IMR-90 (cell line): ENCODE measurements around the gene CTCF. TPM values are rescaled to one million over a fixed set of nuclear protein-coding genes. Genes with fewer than 3 reads are reported as not detected.
A peak's percentile ranks its signal among the peaks of the same experiment; 100 is the strongest.

Experiments
- ATAC-seq: fragments of 200-7000 bp; cut with Tn5 transposase; 2 replicates; pipeline ENCODE4 v1.9.1; 2020; ENCODE audit warnings: low read depth, mild to moderate bottlenecking, moderate library complexity
- BruUV-seq: library from RNA; stranded (reverse); fragments of 400-500 nt; replicated peaks from 2 replicates; lab custom pipeline; 2021; lab: Mats Ljungman, UMichigan
- CTCF ChIA-PET: fragments of 300-600 bp; formaldehyde crosslinking; extraction: SDS; loops from one replicate; lab custom pipeline; 2021; ENCODE audit warnings: antibody characterized with exemption; lab: Yijun Ruan, JAX
- POLR2A ChIA-PET: fragments of 300-600 bp; sonication (Branson Sonifier 250); formaldehyde crosslinking; loops from one replicate; lab custom pipeline; 2022; ENCODE audit warnings: antibody characterized with exemption; ENCODE audit not compliant: unreplicated experiment; lab: Charles Lee
- DNase-seq: peaks from one replicate; pipeline ENCODE4 v3.0.0; 2013
- H2AFZ ChIP-seq: replicated peaks from 2 replicates; pipeline ENCODE3; 2013; ENCODE audit warnings: low read length, mild to moderate bottlenecking; ENCODE audit not compliant: poor library complexity
- H2AK5ac ChIP-seq: 2 replicates; pipeline ENCODE4 v1.6.1; 2013; ENCODE audit warnings: low read depth, low read length, inconsistent platforms
- H2AK9ac ChIP-seq: replicated peaks from 2 replicates; pipeline ENCODE3; 2013; ENCODE audit warnings: mild to moderate bottlenecking, low read depth, low read length, moderate library complexity; ENCODE audit not compliant: poor library complexity
- H2BK120ac ChIP-seq: 2 replicates; pipeline ENCODE4 v1.6.1; 2013; ENCODE audit warnings: low read depth, low read length, inconsistent platforms
- H2BK15ac ChIP-seq: 3 replicates; pipeline ENCODE4 v1.6.1; 2013; ENCODE audit warnings: low read depth, low read length, inconsistent platforms
- H2BK20ac ChIP-seq: 2 replicates; pipeline ENCODE4 v1.6.1; 2013; ENCODE audit warnings: low read depth, mild to moderate bottlenecking, inconsistent platforms, low read length, moderate library complexity
- H2BK5ac ChIP-seq: 2 replicates; pipeline ENCODE4 v1.6.1; 2013; ENCODE audit warnings: mild to moderate bottlenecking, low read depth, low read length, inconsistent platforms; ENCODE audit not compliant: poor library complexity, severe bottlenecking
- H3K14ac ChIP-seq: replicated peaks from 2 replicates; pipeline ENCODE4 v1.6.1; 2013; ENCODE audit warnings: low read depth, low read length, inconsistent platforms
- H3K18ac ChIP-seq: 2 replicates; pipeline ENCODE4 v1.6.1; 2013; ENCODE audit warnings: low read depth, low read length, control low read depth
- H3K23ac ChIP-seq: 2 replicates; pipeline ENCODE4 v1.6.1; 2013; ENCODE audit warnings: low read depth, low read length, inconsistent platforms
- H3K27ac ChIP-seq: 2 replicates; pipeline ENCODE4 v1.5.1; 2013; ENCODE audit warnings: mild to moderate bottlenecking, control low read depth, low read length; ENCODE audit not compliant: insufficient read depth
- H3K27me3 ChIP-seq: 2 replicates; pipeline ENCODE4 v1.6.1; 2013; ENCODE audit warnings: low read length; ENCODE audit not compliant: control insufficient read depth, insufficient read depth
- H3K36me3 ChIP-seq: 2 replicates; pipeline ENCODE4 v1.6.1; 2013; ENCODE audit warnings: low read length, mixed read lengths; ENCODE audit not compliant: control insufficient read depth, insufficient read depth
- H3K4ac ChIP-seq: 2 replicates; pipeline ENCODE4 v1.6.1; 2013; ENCODE audit warnings: low read depth, low read length, inconsistent platforms
- H3K4me1 ChIP-seq: 2 replicates; pipeline ENCODE4 v1.6.1; 2013; ENCODE audit warnings: low read length, mixed read lengths; ENCODE audit not compliant: control insufficient read depth, insufficient read depth
- H3K4me2 ChIP-seq: 2 replicates; pipeline ENCODE4 v1.6.1; 2013; ENCODE audit warnings: low read depth, mild to moderate bottlenecking, control low read depth, low read length, moderate library complexity
- H3K4me3 ChIP-seq: 2 replicates; pipeline ENCODE4 v1.5.1; 2013; ENCODE audit warnings: low read depth, mild to moderate bottlenecking, control low read depth, low read length, moderate library complexity; ENCODE audit not compliant: insufficient read depth
- H3K56ac ChIP-seq: 2 replicates; pipeline ENCODE4 v1.6.1; 2013; ENCODE audit warnings: low read length, inconsistent platforms; ENCODE audit not compliant: insufficient read depth; ENCODE audit errors: extremely low read depth
- H3K79me1 ChIP-seq, 2 experiments: 2 replicates each; pipeline ENCODE4 v1.6.1; 2013; ENCODE audit warnings: low read length in 2 of 2, inconsistent platforms in 1 of 2, low read depth in 1 of 2
- H3K9ac ChIP-seq: 2 replicates; pipeline ENCODE4 v1.6.1; 2013; ENCODE audit warnings: low read depth, low read length, control low read depth
- H3K9me1 ChIP-seq: 2 replicates; pipeline ENCODE4 v1.6.1; 2013; ENCODE audit warnings: low read length, inconsistent platforms; ENCODE audit not compliant: insufficient read depth
- H3K9me3 ChIP-seq: 2 replicates; pipeline ENCODE4 v1.6.1; 2013; ENCODE audit warnings: low read length; ENCODE audit not compliant: control insufficient read depth, insufficient read depth
- H4K20me1 ChIP-seq: 2 replicates; pipeline ENCODE4 v1.6.1; 2013; ENCODE audit warnings: low read length, inconsistent platforms; ENCODE audit not compliant: insufficient read depth
- H4K5ac ChIP-seq: 2 replicates; pipeline ENCODE4 v1.6.1; 2013; ENCODE audit warnings: mild to moderate bottlenecking, low read depth, low read length, control low read depth
- H4K8ac ChIP-seq, 2 experiments: 2 replicates each; pipeline ENCODE4 v1.6.1; 2013; ENCODE audit warnings: low read depth in 2 of 2, low read length in 2 of 2, control low read depth in 1 of 2, inconsistent platforms in 1 of 2
- H4K91ac ChIP-seq: 2 replicates; pipeline ENCODE4 v1.6.1; 2013; ENCODE audit warnings: low read depth, low read length, inconsistent platforms; ENCODE audit not compliant: insufficient read depth
- BHLHE40 ChIP-seq: fragments of 150-350 bp; IDR thresholded peaks from 2 replicates; pipeline ENCODE4 v1.6.1; 2016; ENCODE audit warnings: mild to moderate bottlenecking, low read depth, low read length
- CHD1 ChIP-seq: IDR thresholded peaks from 2 replicates; pipeline ENCODE4 v1.6.1; 2012; ENCODE audit warnings: low read depth, low read length, improper control_type of control experiment
- FOS ChIP-seq: fragments of 150-350 bp; IDR thresholded peaks from 2 replicates; pipeline ENCODE4 v1.6.1; 2016; ENCODE audit warnings: low read depth, low read length
- MAFK ChIP-seq: IDR thresholded peaks from 2 replicates; pipeline ENCODE4 v1.6.1; 2012; ENCODE audit warnings: low read depth, low read length, improper control_type of control experiment
- MAZ ChIP-seq: IDR thresholded peaks from 2 replicates; pipeline ENCODE4 v1.6.1; 2012; ENCODE audit warnings: low read depth, mild to moderate bottlenecking, low read length, improper control_type of control experiment, moderate library complexity, borderline replicate concordance
- MXI1 ChIP-seq: IDR thresholded peaks from 2 replicates; pipeline ENCODE4 v1.6.1; 2012; ENCODE audit warnings: low read depth, mild to moderate bottlenecking, low read length, moderate library complexity, borderline replicate concordance
- NFE2L2 ChIP-seq: fragments of 150-350 bp; IDR thresholded peaks from 2 replicates; pipeline ENCODE4 v1.6.1; 2016; ENCODE audit warnings: low read depth, mild to moderate bottlenecking, low read length
- RAD21 ChIP-seq: IDR thresholded peaks from 2 replicates; pipeline ENCODE4 v1.6.1; 2012; ENCODE audit warnings: low read length, improper control_type of control experiment
- RFX5 ChIP-seq: IDR thresholded peaks from 2 replicates; pipeline ENCODE4 v1.8.0; 2012; ENCODE audit warnings: low read depth, mild to moderate bottlenecking, low read length, moderate library complexity
- WGBS, 2 experiments: methylation state at CpG; one replicate each; pipeline versions ENCODE4 v1.1.5 to v1.1.7; 2013; ENCODE audit warnings: missing lambda C conversion rate in 2 of 2; ENCODE audit not compliant: insufficient read length in 1 of 2; ENCODE audit errors: extremely low coverage in 2 of 2; 5-methylcytosine and 5-hydroxymethylcytosine counted together
- dilution Hi-C: fragments of 300-500 bp; cut with HindIII; formaldehyde crosslinking; loops from one replicate; pipeline ENCODE4 v1.14.3; 2018; ENCODE audit warnings: low sequenced_read_pairs; ENCODE audit not compliant: unreplicated experiment
- in situ Hi-C: fragments of 300-500 bp; cut with MboI; formaldehyde crosslinking; loops from 3 replicates; pipeline ENCODE4 v1.14.3; 2019; ENCODE audit warnings: low sequenced_read_pairs, inconsistent platforms, mixed read lengths
- intact Hi-C: fragments of 100-400 bp; cut with micrococcal nuclease; formaldehyde crosslinking; loops from 2 replicates; pipeline ENCODE4 v1.10.0; 2022
- polyA plus RNA-seq, 3 experiments: library from polyadenylated mRNA; depleted of rRNA; stranded (reverse); fragments of >200 nt; gene quantifications; 2 replicates each; pipeline ENCODE4 v1.2.3, GENCODE V29; 2012; ENCODE audit warnings: low replicate concordance in 1 of 3
- total RNA-seq: library from RNA; depleted of rRNA; stranded (reverse); fragments of >200 nt; gene quantifications from 2 replicates; pipeline ENCODE4 v1.2.3, GENCODE V29; 2012
- TF ChIP-seq, protein P1 (sequence below): fragments of 150-350 bp; IDR thresholded peaks from 2 replicates; pipeline ENCODE4 v1.6.1; 2016; ENCODE audit warnings: low read depth, mild to moderate bottlenecking, low read length, moderate library complexity, borderline replicate concordance

Gene CTCF
- total and polyA plus RNA-seq, 2 of the 4 experiments (the other 2 are of a cell fraction) = 16.1 to 22.8 TPM

DNA sequence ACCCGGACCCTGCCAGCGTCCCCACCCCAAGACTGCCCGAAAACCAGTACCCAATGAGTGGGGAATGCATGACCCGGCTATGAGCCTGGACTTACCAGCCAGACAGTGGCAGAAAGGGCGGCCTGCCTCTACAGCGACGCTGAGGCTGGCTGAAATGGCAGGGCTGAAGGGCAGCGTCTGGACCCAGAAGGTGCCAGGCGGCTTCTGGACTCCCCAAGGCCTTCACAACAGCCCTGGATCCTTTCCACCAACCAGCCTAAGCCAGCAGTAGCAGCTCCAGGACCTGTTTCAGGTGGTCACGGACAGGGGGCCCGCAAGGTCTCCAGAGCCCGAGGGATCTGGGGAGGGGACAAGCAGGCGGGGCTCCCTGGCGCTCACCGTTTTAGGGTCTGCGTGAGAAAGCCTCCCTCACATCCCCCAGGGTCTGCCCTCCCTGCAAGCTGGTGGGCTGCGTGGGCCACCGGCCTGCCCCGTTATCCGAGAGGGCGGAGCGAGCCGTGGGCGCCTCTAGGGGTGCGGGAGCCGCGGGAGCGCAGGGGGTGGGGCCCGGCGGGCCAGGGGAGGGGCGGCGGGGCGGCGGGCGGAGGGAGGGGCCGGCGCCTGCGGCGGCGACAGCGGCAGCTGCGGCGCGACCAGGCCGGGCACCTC, 34.0 kb upstream of the CTCF start, which contains the start of gene RIPOR1:
Gene RIPOR1, plus strand, starts transcription at position 608 of the 648 bp plus-strand sequence. CDS start 9,618 bp downstream, outside the sequence.
- BruUV-seq = no TSS peak
- in situ Hi-C loops = loop anchor here (10.0 to 25.0 kb wide), 2 partner anchors 136 to 409 kb away; partner anchors contain the start of genes ACD, C16orf86, CTRL and ENKD1
- peak within 1 kb of the TSS; percentile 51; the same call in 1 of the 3 replicates for H2BK15ac ChIP-seq

More for the DNA sequence above, 34.0 kb upstream of the CTCF start, which contains the start of gene RIPOR1:
- Histone ChIP-seq H3K9ac (peak within 1 kb of the TSS; percentile 93), H4K5ac (peak within 1 kb of the TSS; percentile 90), H3K56ac (peak within 1 kb of the TSS; percentile 84), H3K27ac (peak within 1 kb of the TSS; percentile 88), H3K36me3 (no peaks in the 10 kb centered on the region), H2BK20ac (peak within 1 kb of the TSS; percentile 10; the same call in 1 of the 2 replicates), H2AFZ (peak within 1 kb of the TSS; percentile 98), H3K18ac (peak within 1 kb of the TSS; percentile 51), H3K9me3 (no peaks in the 10 kb centered on the region), H3K4me1 (peaks cover 15% of the 10 kb centered on the region), H3K14ac (peak within 1 kb of the TSS; percentile 96), H3K27me3 (no peaks in the 10 kb centered on the region), H4K8ac (peak within 1 kb of the TSS; percentile 78 to 85), H2AK9ac (peak within 1 kb of the TSS; percentile 86), H3K79me1 (peaks cover 27 to 38% of the 10 kb centered on the region in 2 experiments; a peak in 3 of 4 replicates), H3K9me1 (peaks cover 17% of the 10 kb centered on the region), H2BK120ac (peak within 1 kb of the TSS; percentile 81), H3K23ac (peak within 1 kb of the TSS; percentile 98), H3K4ac (peak within 1 kb of the TSS; percentile 96), H4K20me1 (peaks cover 30% of the 10 kb centered on the region), H3K4me2 (peak within 1 kb of the TSS; percentile 94), H3K4me3 (peak within 1 kb of the TSS; percentile 85), H2AK5ac (peak within 1 kb of the TSS; percentile 98), H4K91ac (peak within 1 kb of the TSS; percentile 80), H2BK5ac (peak within 1 kb of the TSS; percentile 74)
- ChIA-PET POLR2A (interaction anchor here (0.6 kb wide), 1 partner anchor 562 kb away, joined by 3 read pairs; no protein-coding TSS in a partner anchor), CTCF (no interaction called here)
- ATAC-seq (peak; percentile 63), DNase-seq (no peak)
- TF ChIP-seq RFX5 = no peak
- TF ChIP-seq NFE2L2 = no peak
- TF ChIP-seq, protein P1, sequence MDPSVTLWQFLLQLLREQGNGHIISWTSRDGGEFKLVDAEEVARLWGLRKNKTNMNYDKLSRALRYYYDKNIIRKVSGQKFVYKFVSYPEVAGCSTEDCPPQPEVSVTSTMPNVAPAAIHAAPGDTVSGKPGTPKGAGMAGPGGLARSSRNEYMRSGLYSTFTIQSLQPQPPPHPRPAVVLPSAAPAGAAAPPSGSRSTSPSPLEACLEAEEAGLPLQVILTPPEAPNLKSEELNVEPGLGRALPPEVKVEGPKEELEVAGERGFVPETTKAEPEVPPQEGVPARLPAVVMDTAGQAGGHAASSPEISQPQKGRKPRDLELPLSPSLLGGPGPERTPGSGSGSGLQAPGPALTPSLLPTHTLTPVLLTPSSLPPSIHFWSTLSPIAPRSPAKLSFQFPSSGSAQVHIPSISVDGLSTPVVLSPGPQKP = no peak
- no peak for TF ChIP-seq RAD21
- no peak for TF ChIP-seq CHD1
- TF ChIP-seq BHLHE40 = no peak
- TF ChIP-seq FOS = no peak
- no peak for TF ChIP-seq MXI1
- no peak for TF ChIP-seq MAZ
- no peak for TF ChIP-seq MAFK
- dilution Hi-C loops = no loop called here
- intact Hi-C loops = loop anchor here (10.0 kb wide), 1 partner anchor 276 kb away; the partner anchor contains the start of genes RANBP10 and TSNAXIP1
- 70% methylated on average over 4 of the region's 45 CpGs; no CpG with 5 or more reads in 1 of the 2 experiments for WGBS, 2 experiments
